DMS79 (cell line): ENCODE data around the gene PDGFC.

Experiments
- DNase-seq: peaks from one replicate; lab custom pipeline; 2025; lab: John Stamatoyannopoulos, UW

The PDGFC gene

GRCh38 chr4:156829201-156829873 lies 142.3 kb downstream of the PDGFC start:
- no peak for DNase-seq

DNA sequence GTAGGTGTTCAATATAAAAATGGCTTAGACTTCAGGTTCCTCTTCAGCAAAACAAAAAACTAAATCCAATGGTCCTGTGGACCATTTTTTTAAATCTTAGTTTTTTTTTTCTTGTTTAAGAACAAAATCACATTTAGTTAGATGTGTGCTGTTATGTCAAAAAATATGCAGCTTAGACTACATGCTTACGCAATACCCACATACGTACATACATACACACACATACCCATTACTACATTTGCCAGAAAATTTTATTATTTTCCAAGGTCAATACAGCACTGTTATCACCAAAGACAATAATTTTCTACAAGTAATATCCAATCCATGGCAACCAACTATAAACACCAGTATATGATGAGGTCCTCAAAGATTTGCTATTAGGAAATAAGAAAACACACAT lies 144.1 kb downstream of the PDGFC start:
- DNase-seq = no peak

DNA sequence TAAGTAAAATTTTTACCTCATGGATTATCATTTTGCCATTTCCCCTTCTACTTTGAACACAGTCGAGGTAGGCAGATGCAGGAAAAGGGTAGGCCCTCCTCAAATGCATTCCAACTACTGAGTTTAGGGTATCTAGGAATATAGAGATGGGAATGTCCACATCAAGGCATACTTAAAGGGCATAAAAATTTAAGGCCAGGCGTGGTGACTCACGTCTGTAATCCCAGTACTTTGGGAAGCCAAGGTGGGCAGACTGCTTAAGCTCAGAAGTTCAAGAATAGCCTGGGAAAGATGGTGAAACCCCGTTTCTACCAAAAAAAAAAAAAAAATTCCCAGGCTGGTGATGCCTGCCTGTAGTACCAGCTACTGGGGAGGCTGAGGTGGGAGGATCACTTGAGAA lies 146.5 kb downstream of the PDGFC start:
- no peak for DNase-seq

- no peak for DNase-seq
Measured at GRCh38 chr4:156824451-156825060, 147.0 kb downstream of the PDGFC start.

GRCh38 chr4:156820931-156821330 lies 150.7 kb downstream of the PDGFC start:
- DNase-seq = no peak

GRCh38 chr4:156816360-156816755 lies 155.2 kb downstream of the PDGFC start:
- no peak for DNase-seq

- DNase-seq = peak; percentile 68
Measured at GRCh38 chr4:156815717-156816359, 155.8 kb downstream of the PDGFC start.

- DNase-seq = no peak
Measured at GRCh38 chr4:156811963-156812362, 159.6 kb downstream of the PDGFC start.

DNA sequence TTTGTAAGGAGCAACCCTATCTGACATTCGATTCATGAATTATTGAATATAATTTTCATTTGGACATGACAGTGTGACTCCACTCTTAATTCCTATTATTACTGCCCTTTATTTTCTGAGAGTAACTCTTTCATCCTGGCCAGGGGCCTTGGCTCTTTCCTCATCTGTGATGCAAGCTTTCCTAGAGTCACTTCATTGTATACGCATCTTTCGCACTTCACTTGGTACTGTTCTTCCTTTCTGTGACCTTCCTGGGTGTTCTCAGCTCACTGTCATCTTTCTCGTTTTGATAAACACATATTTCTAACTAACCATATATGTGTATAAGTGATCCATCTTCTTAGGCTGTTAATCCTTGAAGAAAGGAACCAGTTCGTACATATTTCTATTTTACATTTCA lies 160.3 kb downstream of the PDGFC start:
- DNase-seq = no peak

GRCh38 chr4:156805696-156806095 lies 165.9 kb downstream of the PDGFC start:
- peak; percentile 67 for DNase-seq

- DNase-seq = no peak
Measured at GRCh38 chr4:156803056-156803455, 168.5 kb downstream of the PDGFC start.

DNA sequence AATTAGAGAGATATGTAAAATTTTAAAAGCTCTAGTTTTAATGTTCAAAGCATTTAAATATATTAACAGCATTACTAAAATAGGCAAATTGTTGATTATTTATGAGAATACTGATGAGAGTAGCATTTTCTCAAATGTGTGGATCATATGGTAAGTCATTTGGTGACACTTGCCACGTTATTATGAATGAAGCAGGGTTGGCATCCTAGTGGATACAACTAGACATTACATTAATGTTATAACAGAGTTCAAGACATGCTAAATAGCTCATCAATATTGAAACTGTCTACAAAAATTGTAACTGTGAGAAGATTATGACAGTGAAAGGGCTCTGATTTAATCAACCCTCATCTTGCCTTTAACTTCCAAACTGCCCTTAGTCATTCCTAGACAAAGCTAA lies 171.1 kb downstream of the PDGFC start:
- no peak for DNase-seq

DNA sequence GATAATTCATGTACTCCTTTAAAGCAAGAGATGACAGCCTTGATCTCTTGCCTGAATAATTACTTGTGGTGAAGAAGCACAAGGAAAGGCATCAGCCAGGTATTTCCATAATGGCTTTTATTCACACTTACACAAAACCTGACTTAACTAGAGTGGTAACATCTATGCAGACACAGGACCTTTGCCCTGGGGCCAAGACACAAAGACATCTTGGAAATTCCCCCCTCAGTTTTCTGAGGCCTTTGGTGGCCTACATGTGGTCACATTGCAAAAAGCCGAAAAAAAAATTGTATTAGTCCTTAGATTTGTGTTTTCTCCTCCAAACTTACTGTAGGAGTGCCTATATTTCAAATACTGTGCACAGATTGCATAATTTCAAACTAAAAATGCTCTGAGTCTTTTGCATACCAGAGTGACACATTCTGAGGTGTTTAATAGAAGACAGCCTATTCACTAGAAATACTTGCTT lies 172.4 kb downstream of the PDGFC start:
- no peak for DNase-seq

- no peak for DNase-seq
Measured at GRCh38 chr4:156798438-156798837, 173.2 kb downstream of the PDGFC start.

DNA sequence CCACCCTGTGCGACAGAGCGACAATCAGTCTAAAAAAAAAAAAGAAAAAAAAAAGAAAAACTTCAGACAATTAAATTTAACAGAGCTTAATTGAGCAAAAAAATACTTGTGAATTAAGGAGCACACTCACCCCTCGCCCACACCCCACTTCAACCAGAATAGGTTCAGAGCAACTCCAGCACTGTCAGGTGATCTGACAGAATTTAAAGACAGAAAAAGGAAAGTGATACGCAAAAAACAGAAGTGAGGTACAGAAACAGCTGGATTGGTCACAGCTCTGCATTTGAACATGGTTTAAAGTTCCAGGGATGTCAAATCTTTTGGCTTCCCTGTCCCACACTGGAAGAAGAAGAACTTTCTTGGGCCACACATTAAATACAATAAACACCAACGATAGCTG lies 174.4 kb downstream of the PDGFC start:
- DNase-seq = no peak

DNA sequence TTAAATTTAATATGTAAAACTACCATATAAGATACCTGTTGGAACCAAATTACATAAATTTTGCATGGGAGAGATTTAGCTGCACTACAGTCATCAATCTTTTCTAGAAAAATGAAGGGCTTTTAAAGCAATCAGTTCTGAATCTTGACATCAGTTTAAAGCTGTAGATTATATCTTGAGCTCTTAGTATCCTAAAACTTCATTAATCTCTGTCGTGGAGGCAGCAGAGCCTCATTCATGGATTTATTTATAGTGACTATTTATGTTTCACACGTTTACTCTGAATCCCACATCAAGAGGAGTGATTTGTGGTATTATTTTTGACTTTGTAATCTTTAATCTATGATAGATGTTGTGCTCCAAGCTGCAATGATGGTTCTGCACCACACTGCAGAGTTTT lies 175.9 kb downstream of the PDGFC start:
- DNase-seq = no peak

DNA sequence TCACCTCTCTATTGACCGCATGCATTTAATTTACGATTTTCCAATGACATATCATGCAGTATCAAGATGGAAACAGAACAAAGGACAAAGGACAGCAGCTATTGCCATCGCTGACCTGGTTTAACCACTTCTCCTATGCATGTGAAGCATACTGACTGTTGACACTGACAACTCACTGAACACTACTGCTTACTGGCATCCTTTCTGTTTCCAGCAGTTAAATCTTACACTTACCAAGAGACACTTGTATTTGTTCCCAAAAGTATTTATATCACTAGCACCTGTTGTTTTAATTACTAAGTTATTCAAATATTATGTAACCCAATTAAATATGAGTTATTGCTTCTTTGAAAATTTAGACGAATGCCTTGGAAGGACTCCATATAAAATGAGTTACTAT lies 176.7 kb downstream of the PDGFC start:
- DNase-seq = no peak

DNA sequence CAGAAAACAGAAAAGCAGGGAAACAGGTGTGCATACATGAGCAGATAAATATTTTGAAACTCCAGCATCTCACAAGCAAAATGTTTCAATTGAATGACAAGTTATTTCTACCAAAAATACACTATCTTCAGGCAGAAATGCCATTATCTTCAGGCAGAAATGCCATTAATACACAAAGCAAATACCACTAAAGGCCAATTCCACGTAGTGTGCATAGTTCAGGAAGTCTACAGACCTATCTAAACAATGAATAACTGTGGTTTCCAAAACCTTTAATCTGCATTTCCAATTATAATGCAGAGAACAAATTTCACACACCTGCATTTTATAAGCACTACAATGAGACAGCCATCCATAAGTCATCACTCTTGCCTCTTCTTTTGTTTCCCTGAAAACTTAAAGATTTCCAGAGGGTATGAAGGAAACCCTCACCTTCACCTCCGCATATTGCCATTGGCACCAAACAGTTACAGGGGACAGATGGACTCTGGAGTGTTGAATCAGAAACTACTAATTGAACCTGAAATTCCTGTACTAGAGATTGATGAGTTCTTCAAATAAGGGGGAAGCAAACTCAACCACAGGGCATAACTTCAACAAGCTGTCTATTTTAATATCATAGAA lies 179.0 kb downstream of the PDGFC start:
- no peak for DNase-seq

GRCh38 chr4:156790866-156791265 lies 180.7 kb downstream of the PDGFC start:
- peak; percentile 6 for DNase-seq

- DNase-seq = no peak
Measured at GRCh38 chr4:156788782-156789181, 182.8 kb downstream of the PDGFC start.

GRCh38 chr4:156786713-156787112 lies 184.9 kb downstream of the PDGFC start:
- DNase-seq = no peak

DNA sequence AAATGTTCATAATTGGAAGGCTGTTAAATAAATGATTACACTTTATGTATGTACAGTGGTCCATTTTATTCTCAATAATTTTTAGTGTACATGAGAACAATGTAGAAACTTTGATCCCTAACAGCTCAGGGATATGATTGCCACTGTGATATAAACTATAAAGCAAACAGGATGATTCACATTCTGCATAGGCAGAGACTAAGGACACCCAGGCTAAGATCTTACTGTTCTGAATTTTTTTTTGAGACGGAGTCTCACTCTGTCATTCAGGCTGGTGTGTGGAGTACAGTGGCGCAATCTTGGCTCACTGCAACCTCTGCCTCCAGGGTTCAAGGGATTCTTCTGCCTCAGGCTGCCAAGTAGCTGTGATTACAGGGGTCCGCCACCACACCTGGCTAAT lies 186.6 kb downstream of the PDGFC start:
- DNase-seq = no peak

GRCh38 chr4:156783966-156784365 lies 187.6 kb downstream of the PDGFC start:
- no peak for DNase-seq
